Lower leg skin (tissue), 4 donors: ENCODE results near the gene REXO1. TPM values are rescaled to one million over a fixed set of nuclear protein-coding genes. Genes with fewer than 3 reads are reported as not detected.

Experiments
- DNase-seq, 2 donors: peaks; one replicate each; pipeline ENCODE4 v3.0.0-alpha.2; 2019; ENCODE audit warnings: low spot score in 2 of 2
- H3K4me3 ChIP-seq: fragments of 200-600 bp; sonication (generic); 2 replicates; pipeline ENCODE4 v1.5.1; 2017; ENCODE audit warnings: mild to moderate bottlenecking, low read depth; ENCODE audit not compliant: poor library complexity, severe bottlenecking
- POLR2A ChIP-seq, 2 donors: fragments of 450-650 bp; IDR thresholded peaks; one replicate each; pipeline ENCODE4 v1.6.1; 2016 to 2017; ENCODE audit warnings: antibody characterized with exemption in 2 of 2, mild to moderate bottlenecking in 1 of 2, moderate library complexity in 1 of 2
- WGBS, 2 donors: methylation state at CpG; one replicate each; pipeline ENCODE4 v1.1.5; 2018; 5-methylcytosine and 5-hydroxymethylcytosine counted together
- intact Hi-C: fragments of 100-400 bp; cut with DNase I; formaldehyde crosslinking; loops from one replicate; pipeline ENCODE4 v1.15.0; 2023; ENCODE audit warnings: low total_unique reads
- total RNA-seq, 4 donors: library from RNA; depleted of rRNA; stranded (reverse); fragments of >200 nt; gene quantifications; one replicate each; pipeline ENCODE4 v1.1.0, GENCODE V29; 2016
- TF ChIP-seq, protein P1 (sequence below), 3 donors: fragments of 450-650 bp; IDR thresholded peaks; one replicate each; pipeline ENCODE4 v1.5.1; 2016; ENCODE audit warnings: antibody characterized with exemption in 3 of 3, mild to moderate bottlenecking in 3 of 3, moderate library complexity in 2 of 3

REXO1 gene
- total RNA-seq, 4 donors from 2014 or later, result 32.9 to 51.1 (median 41.2) TPM

DNA sequence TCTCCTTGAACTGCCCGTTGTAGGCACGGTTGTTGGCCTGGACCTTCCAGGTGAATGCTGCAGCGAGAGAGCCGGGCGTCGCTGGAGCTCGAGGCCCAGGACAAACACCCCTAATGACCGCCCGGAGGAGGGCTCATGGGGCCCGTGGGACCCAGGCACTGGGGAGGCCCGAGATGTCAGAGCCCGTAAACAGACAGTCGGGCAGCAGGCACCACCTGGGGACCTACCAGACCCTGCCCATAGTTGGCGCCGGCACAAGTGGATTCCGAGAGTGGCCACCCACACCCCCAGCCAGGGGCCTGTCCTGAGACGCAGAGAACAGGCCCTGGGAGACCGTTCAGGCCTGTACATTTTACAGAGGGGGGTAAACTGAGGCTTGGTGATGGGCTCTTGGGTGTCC lies 38.6 kb downstream of the REXO1 start:
- intact Hi-C loops, result loop anchor here (10.0 kb wide), 1 partner anchor 135 kb away; no protein-coding TSS in a partner anchor
- DNase-seq, result no peak
- TF ChIP-seq, protein P1, sequence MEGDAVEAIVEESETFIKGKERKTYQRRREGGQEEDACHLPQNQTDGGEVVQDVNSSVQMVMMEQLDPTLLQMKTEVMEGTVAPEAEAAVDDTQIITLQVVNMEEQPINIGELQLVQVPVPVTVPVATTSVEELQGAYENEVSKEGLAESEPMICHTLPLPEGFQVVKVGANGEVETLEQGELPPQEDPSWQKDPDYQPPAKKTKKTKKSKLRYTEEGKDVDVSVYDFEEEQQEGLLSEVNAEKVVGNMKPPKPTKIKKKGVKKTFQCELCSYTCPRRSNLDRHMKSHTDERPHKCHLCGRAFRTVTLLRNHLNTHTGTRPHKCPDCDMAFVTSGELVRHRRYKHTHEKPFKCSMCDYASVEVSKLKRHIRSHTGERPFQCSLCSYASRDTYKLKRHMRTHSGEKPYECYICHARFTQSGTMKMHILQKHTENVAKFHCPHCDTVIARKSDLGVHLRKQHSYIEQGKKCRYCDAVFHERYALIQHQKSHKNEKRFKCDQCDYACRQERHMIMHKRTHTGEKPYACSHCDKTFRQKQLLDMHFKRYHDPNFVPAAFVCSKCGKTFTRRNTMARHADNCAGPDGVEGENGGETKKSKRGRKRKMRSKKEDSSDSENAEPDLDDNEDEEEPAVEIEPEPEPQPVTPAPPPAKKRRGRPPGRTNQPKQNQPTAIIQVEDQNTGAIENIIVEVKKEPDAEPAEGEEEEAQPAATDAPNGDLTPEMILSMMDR (IDR thresholded peaks at IDR 0.05), result no peak
- WGBS, 2 donors, result 68 to 70% methylated on average over 17 to 18 of the region's 18 CpGs
- no peak overlapping the region for H3K4me3 ChIP-seq

DNA sequence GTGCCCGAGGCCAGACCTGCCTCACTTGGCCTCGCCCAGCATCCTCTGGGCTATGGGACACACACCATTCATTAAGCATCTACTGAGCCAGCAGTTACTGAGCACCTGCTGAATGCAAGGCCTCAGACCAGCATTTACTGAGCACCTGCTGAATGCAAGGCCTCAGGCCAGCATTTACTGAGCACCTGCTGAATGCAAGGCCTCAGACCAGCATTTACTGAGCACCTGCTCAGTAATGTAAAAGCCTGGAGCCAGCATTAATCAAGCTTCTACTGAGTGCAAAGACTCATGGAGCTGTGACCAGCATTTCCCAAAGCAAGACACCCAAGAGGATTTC lies 39.9 kb downstream of the REXO1 start:
- intact Hi-C loops, result no loop called here
- TF ChIP-seq POLR2A (IDR thresholded peaks at IDR 0.05), result no peak
- TF ChIP-seq, protein P1 (IDR thresholded peaks at IDR 0.05), result no peak
- WGBS, 2 donors, result 38 to 71% methylated on average over 1 to 2 of the region's 2 CpGs
- no peak for DNase-seq
- no peak overlapping the region for H3K4me3 ChIP-seq

DNA sequence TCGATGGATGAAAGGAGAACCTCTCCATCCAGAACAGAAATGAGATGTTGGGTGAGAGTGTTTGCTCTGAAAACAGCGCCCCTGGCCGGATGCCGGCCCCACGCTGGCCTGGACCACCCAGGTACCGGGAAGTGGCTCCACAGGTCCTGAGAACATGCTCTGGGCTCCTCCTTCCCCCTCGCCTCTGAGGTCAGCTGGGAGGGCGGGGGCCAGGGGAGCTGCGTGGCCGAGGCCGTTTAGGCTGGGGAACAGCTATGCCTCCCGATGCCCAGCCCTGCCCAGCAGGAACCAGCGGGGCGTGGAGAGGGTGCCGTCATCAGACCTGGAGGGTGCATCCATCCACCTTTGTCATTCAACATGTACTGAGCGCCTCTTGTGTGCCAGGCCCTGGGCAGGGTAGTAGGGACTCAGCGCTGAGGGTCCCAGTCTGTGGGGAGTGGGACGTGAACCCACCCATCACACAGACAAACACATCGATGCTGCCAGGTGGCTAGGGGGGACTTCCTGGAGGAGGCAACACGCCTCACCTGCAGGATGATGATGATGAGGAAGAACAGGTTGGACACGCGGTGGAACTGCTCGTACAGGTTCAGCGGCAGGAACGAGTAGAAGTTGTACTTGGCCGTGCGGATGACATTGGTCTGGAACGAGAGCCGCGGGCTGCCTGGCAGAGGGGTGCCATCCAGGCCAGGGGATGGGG lies 40.4 kb downstream of the REXO1 start:
- intact Hi-C loops, result no loop called here
- TF ChIP-seq, protein P1 (IDR thresholded peaks at IDR 0.05), result no peak
- TF ChIP-seq POLR2A (IDR thresholded peaks at IDR 0.05), result no peak
- 49 to 63% methylated on average over 29 to 30 of the region's 30 CpGs for WGBS, 2 donors
- H3K4me3 ChIP-seq, result no peak overlapping the region
- no peak for DNase-seq

DNA sequence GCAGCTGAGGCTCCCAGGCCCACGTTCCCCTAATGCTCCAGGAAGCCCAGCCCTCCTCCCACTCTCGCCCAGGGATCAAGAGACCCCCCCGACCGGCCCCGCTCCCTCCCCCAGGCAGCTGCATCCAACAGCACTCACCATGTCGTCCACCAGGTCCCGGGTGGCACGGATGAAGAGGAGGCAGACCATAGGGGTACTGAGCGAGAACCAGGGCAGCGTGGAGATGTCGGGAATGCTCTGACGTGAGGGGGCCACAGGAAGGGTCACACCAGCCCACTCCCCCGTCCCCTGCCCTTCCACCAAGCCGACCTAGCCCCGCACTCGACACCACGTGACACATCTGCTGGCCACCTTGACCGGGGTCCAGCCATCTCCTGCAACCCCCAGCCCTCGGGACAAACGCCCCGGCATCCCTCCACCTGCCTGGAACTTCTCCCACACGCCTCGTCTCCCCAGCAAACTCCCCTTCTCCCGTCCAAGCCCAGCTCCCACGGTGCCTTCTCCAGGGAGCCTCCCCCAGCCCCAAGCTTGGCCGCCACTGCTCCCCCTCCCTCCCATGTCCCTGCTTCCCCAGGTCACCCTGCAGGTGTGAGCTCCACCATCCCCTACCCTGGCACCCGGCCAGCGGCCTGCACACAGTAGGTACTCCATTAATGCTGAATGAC lies 41.1 kb downstream of the REXO1 start:
- no peak for TF ChIP-seq POLR2A (IDR thresholded peaks at IDR 0.05)
- TF ChIP-seq, protein P1 (IDR thresholded peaks at IDR 0.05), result no peak
- intact Hi-C loops, result no loop called here
- WGBS, 2 donors, result 72 to 74% methylated on average over 24 to 27 of the region's 28 CpGs
- no peak overlapping the region for H3K4me3 ChIP-seq
- no peak for DNase-seq

DNA sequence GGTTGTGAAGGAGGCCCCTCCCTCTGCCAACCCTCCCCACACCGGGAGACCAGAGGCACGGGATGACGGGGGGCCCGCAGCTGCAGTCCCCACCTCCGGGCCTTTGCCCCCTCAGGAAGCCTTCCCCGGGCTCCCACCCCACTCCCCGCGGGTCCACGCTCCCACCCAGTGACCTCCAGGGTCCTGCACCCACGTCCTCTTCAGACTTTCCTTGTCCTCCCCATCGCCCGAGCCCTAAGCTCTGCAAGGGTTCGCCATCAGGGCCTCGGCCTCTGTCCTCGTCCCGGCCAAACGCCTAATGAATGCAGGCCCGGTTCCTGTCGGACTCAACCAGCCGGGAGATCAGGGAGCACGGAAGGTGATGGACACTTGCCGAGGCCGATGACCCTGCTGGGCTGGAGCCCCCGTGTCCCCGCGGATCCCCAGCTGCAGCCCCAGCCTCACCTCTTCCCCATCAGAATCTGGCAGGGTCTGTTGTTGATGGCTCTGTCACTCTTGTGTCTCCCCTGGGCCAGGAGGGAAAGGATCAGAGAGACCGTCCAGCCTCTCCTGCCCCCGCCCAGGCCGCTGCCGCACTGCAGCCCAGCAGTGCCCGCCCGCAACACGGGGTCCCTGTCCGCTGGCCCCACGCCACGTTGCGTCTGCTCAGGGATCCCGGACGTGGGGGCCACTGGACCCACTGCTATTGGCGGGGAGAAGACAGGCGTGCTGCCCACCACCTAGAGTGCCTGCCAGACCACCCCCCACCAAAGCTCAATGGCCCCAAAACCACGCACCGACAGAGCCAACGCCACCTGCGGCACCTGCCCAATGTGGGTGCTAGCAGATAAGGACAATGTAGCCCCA lies 41.9 kb downstream of the REXO1 start:
- no peak for DNase-seq
- no peak overlapping the region for H3K4me3 ChIP-seq
- intact Hi-C loops, result no loop called here
- no peak for TF ChIP-seq POLR2A (IDR thresholded peaks at IDR 0.05)
- TF ChIP-seq, protein P1 (IDR thresholded peaks at IDR 0.05), result no peak
- 87 to 88% methylated on average over 44 to 45 of the region's 45 CpGs for WGBS, 2 donors
